HepG2 (cell line): ENCODE results near the gene FXYD4. TPM values are rescaled to one million over a fixed set of nuclear protein-coding genes. Genes with fewer than 3 reads are reported as not detected.

Source experiments
- ATAC-seq: fragments of 200-7000 bp; cut with Tn5 transposase; 3 replicates; pipeline ENCODE4 v1.9.1; 2020; ENCODE audit warnings: mild to moderate bottlenecking, moderate library complexity
- BruUV-seq: library from RNA; stranded (reverse); fragments of 400-500 nt; replicated peaks from 2 replicates; lab custom pipeline; 2021; lab: Mats Ljungman, UMichigan
- CTCF ChIA-PET: fragments of 300-600 bp; formaldehyde crosslinking; extraction: SDS; loops from one replicate; lab custom pipeline; 2021; ENCODE audit warnings: low total read pairs, inconsistent platforms, low intra/inter-chr PET ratio; lab: Yijun Ruan, JAX
- POLR2A ChIA-PET: fragments of 350-600 bp; sonication (Branson Sonifier 250); formaldehyde crosslinking; loops from one replicate; lab custom pipeline; 2020; ENCODE audit warnings: antibody characterized with exemption, inconsistent platforms; lab: Yijun Ruan, JAX
- DNase-seq: peaks from one replicate; pipeline ENCODE4 v3.0.0-alpha.2; 2015; ENCODE audit warnings: low spot score
- FAIRE-seq: peaks from 3 replicates; lab custom pipeline; 2011; peaks lifted over from hg19 to GRCh38; lab: Jason Lieb, UNC
- H2AFZ ChIP-seq: one replicate; pipeline ENCODE4 v1.6.1; 2011; ENCODE audit warnings: low read length, inconsistent platforms
- H3K27ac ChIP-seq: fragments of 300-600 bp; 3 replicates; pipeline ENCODE4 v1.8.0; 2011; ENCODE audit warnings: mixed run types, mild to moderate bottlenecking, mixed read lengths, low read length, inconsistent platforms; ENCODE audit not compliant: insufficient read depth; ENCODE audit errors: extremely low read length
- H3K27me3 ChIP-seq, 2 experiments: fragments of 200-600 bp in 1 of 2; 2 replicates in 1 of 2; 3 replicates in 1 of 2; pipeline versions ENCODE4 v1.6.0 to v1.8.0; 2011; ENCODE audit warnings: low read length in 2 of 2, mild to moderate bottlenecking in 2 of 2, moderate library complexity in 2 of 2, inconsistent platforms in 1 of 2; ENCODE audit not compliant: insufficient read depth in 2 of 2, control insufficient read depth in 1 of 2
- H3K36me3 ChIP-seq, 2 experiments: fragments of 200-600 bp in 1 of 2; replicated peaks in 1 of 2; 2 replicates in 1 of 2; 3 replicates in 1 of 2; pipeline versions ENCODE4 v1.5.1 to v1.8.0; 2011; ENCODE audit warnings: low read length in 2 of 2, inconsistent platforms in 1 of 2; ENCODE audit not compliant: insufficient read depth in 2 of 2, control insufficient read depth in 1 of 2
- H3K4me1 ChIP-seq: 2 replicates; pipeline ENCODE4 v1.5.1; 2012; ENCODE audit warnings: low read length, inconsistent platforms; ENCODE audit not compliant: insufficient read depth
- H3K4me2 ChIP-seq: 2 replicates; pipeline ENCODE4 v1.6.0; 2011; ENCODE audit warnings: low read depth, low read length, inconsistent platforms
- H3K4me3 ChIP-seq, 3 experiments: fragments of 200-600 bp in 1 of 3; sonication (generic), shearing (Covaris generic) in 1 of 3; replicated peaks in 1 of 3; 2 replicates each; pipeline ENCODE4 v1.5.1; 2011 to 2016; ENCODE audit warnings: low read length in 3 of 3, inconsistent platforms in 2 of 3, low read depth in 2 of 3, mild to moderate bottlenecking in 2 of 3, control low read depth in 1 of 3, mixed read lengths in 1 of 3; ENCODE audit not compliant: insufficient read depth in 1 of 3
- H3K79me2 ChIP-seq: one replicate; pipeline ENCODE4 v1.6.1; 2011; ENCODE audit warnings: low read length, inconsistent platforms; ENCODE audit not compliant: insufficient read depth
- H3K9ac ChIP-seq: 2 replicates; pipeline ENCODE4 v1.6.0; 2011; ENCODE audit warnings: mild to moderate bottlenecking, low read depth, low read length, inconsistent platforms; ENCODE audit not compliant: insufficient read depth
- H3K9me3 ChIP-seq: 2 replicates; pipeline ENCODE4 v1.5.1; 2012; ENCODE audit warnings: mild to moderate bottlenecking, low read length
- H4K20me1 ChIP-seq: 2 replicates; pipeline ENCODE4 v1.6.0; 2011; ENCODE audit warnings: inconsistent platforms, mild to moderate bottlenecking, low read length, moderate library complexity; ENCODE audit not compliant: insufficient read depth
- JARID2 ChIP-seq: sonication (generic); formaldehyde crosslinking; IDR thresholded peaks from 2 replicates; pipeline ENCODE4 v1.8.1; 2023; ENCODE audit warnings: missing genetic modification reagents, inconsistent platforms; ENCODE audit not compliant: insufficient replicate concordance
- NFAT5 ChIP-seq: sonication (generic); formaldehyde crosslinking; IDR thresholded peaks from 2 replicates; pipeline ENCODE4 v1.4.0; 2020; ENCODE audit warnings: missing genetic modification reagents
- SP1 ChIP-seq, 2 experiments: fragments of 450-650 bp in 1 of 2; sonication (generic) in 1 of 2; formaldehyde crosslinking in 1 of 2; IDR thresholded peaks; 2 replicates each; pipeline versions ENCODE4 v1.4.0 to v1.6.1; 2016 to 2020; ENCODE audit warnings: missing genetic modification reagents in 1 of 2
- SP5 ChIP-seq: IDR thresholded peaks from 2 replicates; pipeline ENCODE4 v1.6.1; 2016; ENCODE audit warnings: low read depth, borderline replicate concordance
- ZNF274 ChIP-seq: sonication (generic); formaldehyde crosslinking; IDR thresholded peaks from 2 replicates; pipeline ENCODE4 v1.5.1; 2020; ENCODE audit warnings: mild to moderate bottlenecking, missing genetic modification reagents
- WGBS: methylation state at CpG from one replicate; pipeline ENCODE4 v1.1.6; 2017; ENCODE audit warnings: low lambda C conversion rate; 5-methylcytosine and 5-hydroxymethylcytosine counted together
- in situ Hi-C: cut with HindIII; loops from 2 replicates; pipeline ENCODE4 v1.10.0; 2017; ENCODE audit warnings: low pct_unique_long_range_greater_than_20kb; ENCODE audit not compliant: extremely low pct_ligation_motif_present
- intact Hi-C: fragments of 100-400 bp; cut with micrococcal nuclease; formaldehyde crosslinking; loops from one replicate; pipeline ENCODE4 v1.10.0; 2022; ENCODE audit not compliant: unreplicated experiment
- polyA plus RNA-seq, 8 experiments: library from polyadenylated mRNA; depleted of rRNA in 3 of 8; stranded (reverse) in 7 of 8; unstranded in 1 of 8; fragments of >200 nt; fragmentation: Illumina TruSeq in 4 of 8; extraction: Trizol in 4 of 8; gene quantifications; 2 replicates each; pipeline versions ENCODE4 v1.2.1 to v1.2.3, GENCODE V29; 2011 to 2016; ENCODE audit warnings: low read depth in 4 of 8, missing spikeins in 1 of 8, mixed read lengths in 1 of 8; ENCODE audit not compliant: insufficient read depth in 1 of 8
- total RNA-seq, 5 experiments: library from RNA; depleted of rRNA; stranded (reverse); fragments of >200 nt; fragmentation: Illumina TruSeq; extraction: Trizol; gene quantifications; 2 replicates each; pipeline ENCODE4 v1.2.3, GENCODE V29; 2016; ENCODE audit warnings: low read depth in 1 of 5
- TF ChIP-seq, protein P1 (sequence below): sonication (generic); formaldehyde crosslinking; IDR thresholded peaks from 2 replicates; pipeline ENCODE4 v1.5.0; 2020; ENCODE audit warnings: mild to moderate bottlenecking, missing genetic modification reagents
- TF ChIP-seq, protein P2 (sequence below): IDR thresholded peaks from 2 replicates; pipeline ENCODE4 v1.4.0; 2020; ENCODE audit warnings: mild to moderate bottlenecking, missing genetic modification reagents

Gene FXYD4
- total and polyA plus RNA-seq, 2 of the 13 experiments (the other 11 are each of a cell fraction or from before 2014, with no cell fraction given), result not detected

GRCh38 chr10:43370671-43371215, 693 bp upstream of the FXYD4 start:
- DNase-seq, result no peak
- H3K4me2 ChIP-seq, result no peak overlapping the region
- 77% methylated on average over 3 of the region's 9 CpGs for WGBS
- peaks cover 0 to 6% of the 10 kb centered on the region in 2 experiments; a peak in 1 of 5 replicates for H3K27me3 ChIP-seq
- H3K4me3 ChIP-seq, result no peak overlapping the region
- ChIA-PET CTCF (no interaction called here), POLR2A (no interaction called here)
- no peak for FAIRE-seq
- no peaks in the 10 kb centered on the region for H3K9me3 ChIP-seq
- H3K79me2 ChIP-seq, result no peaks in the 10 kb centered on the region
- no peak overlapping the region for H2AFZ ChIP-seq
- TF ChIP-seq NFAT5, result no peak
- TF ChIP-seq, protein P1, sequence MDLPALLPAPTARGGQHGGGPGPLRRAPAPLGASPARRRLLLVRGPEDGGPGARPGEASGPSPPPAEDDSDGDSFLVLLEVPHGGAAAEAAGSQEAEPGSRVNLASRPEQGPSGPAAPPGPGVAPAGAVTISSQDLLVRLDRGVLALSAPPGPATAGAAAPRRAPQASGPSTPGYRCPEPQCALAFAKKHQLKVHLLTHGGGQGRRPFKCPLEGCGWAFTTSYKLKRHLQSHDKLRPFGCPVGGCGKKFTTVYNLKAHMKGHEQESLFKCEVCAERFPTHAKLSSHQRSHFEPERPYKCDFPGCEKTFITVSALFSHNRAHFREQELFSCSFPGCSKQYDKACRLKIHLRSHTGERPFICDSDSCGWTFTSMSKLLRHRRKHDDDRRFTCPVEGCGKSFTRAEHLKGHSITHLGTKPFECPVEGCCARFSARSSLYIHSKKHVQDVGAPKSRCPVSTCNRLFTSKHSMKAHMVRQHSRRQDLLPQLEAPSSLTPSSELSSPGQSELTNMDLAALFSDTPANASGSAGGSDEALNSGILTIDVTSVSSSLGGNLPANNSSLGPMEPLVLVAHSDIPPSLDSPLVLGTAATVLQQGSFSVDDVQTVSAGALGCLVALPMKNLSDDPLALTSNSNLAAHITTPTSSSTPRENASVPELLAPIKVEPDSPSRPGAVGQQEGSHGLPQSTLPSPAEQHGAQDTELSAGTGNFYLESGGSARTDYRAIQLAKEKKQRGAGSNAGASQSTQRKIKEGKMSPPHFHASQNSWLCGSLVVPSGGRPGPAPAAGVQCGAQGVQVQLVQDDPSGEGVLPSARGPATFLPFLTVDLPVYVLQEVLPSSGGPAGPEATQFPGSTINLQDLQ (CRISPR knock-in tag), result no peak
- TF ChIP-seq ZNF274 (CRISPR knock-in tag), result no peak
- TF ChIP-seq, protein P2, sequence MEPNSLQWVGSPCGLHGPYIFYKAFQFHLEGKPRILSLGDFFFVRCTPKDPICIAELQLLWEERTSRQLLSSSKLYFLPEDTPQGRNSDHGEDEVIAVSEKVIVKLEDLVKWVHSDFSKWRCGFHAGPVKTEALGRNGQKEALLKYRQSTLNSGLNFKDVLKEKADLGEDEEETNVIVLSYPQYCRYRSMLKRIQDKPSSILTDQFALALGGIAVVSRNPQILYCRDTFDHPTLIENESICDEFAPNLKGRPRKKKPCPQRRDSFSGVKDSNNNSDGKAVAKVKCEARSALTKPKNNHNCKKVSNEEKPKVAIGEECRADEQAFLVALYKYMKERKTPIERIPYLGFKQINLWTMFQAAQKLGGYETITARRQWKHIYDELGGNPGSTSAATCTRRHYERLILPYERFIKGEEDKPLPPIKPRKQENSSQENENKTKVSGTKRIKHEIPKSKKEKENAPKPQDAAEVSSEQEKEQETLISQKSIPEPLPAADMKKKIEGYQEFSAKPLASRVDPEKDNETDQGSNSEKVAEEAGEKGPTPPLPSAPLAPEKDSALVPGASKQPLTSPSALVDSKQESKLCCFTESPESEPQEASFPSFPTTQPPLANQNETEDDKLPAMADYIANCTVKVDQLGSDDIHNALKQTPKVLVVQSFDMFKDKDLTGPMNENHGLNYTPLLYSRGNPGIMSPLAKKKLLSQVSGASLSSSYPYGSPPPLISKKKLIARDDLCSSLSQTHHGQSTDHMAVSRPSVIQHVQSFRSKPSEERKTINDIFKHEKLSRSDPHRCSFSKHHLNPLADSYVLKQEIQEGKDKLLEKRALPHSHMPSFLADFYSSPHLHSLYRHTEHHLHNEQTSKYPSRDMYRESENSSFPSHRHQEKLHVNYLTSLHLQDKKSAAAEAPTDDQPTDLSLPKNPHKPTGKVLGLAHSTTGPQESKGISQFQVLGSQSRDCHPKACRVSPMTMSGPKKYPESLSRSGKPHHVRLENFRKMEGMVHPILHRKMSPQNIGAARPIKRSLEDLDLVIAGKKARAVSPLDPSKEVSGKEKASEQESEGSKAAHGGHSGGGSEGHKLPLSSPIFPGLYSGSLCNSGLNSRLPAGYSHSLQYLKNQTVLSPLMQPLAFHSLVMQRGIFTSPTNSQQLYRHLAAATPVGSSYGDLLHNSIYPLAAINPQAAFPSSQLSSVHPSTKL (CRISPR knock-in tag), result no peak
- TF ChIP-seq JARID2, result no peak
- TF ChIP-seq SP5 (CRISPR knock-in tag), result no peak
- TF ChIP-seq SP1 (IDR thresholded peaks at IDR 0.05), result no peak
- TF ChIP-seq SP1 (CRISPR knock-in tag; IDR thresholded peaks at IDR 0.05), result no peak
- H4K20me1 ChIP-seq, result no peaks in the 10 kb centered on the region
- ATAC-seq, result no peak
- no peak overlapping the region for H3K27ac ChIP-seq
- intact Hi-C loops, result no loop called here
- in situ Hi-C loops, result no loop called here
- H3K36me3 ChIP-seq, result no peaks in the 10 kb centered on the region
- H3K9ac ChIP-seq, result no peak overlapping the region
- H3K4me1 ChIP-seq, result no peaks in the 10 kb centered on the region
- no TSS peak for BruUV-seq
